ENCODE results near the gene SSPN.

The SSPN gene

GRCh38 chr12:26177283-26177682, 18.1 kb upstream of the SSPN start:
- TF ChIP-seq EZH2 (optimal IDR thresholded peaks at IDR 0.05; ENCODE audit: low read depth, low read length) (no peak), EZH2phosphoT487 (IDR thresholded peaks at IDR 0.05; ENCODE audit: low read length) (no peak), CTCF (IDR thresholded peaks at IDR 0.05; ENCODE audit: low read length) (no peak)
- Histone ChIP-seq H3K27ac (ENCODE audit: low read length) (no peak overlapping the region), H3K9me2 (replicated peaks; ENCODE audit: insufficient read depth, low read length) (no peaks in the 10 kb centered on the region), H3F3A (ENCODE audit: insufficient read depth, low read length) (no peaks in the 10 kb centered on the region), H3K79me2 (ENCODE audit: low read length) (no peaks in the 10 kb centered on the region), H3K4me1 (ENCODE audit: low read length) (no peaks in the 10 kb centered on the region), H3K36me3 (replicated peaks; ENCODE audit: insufficient read depth, low read length) (no peaks in the 10 kb centered on the region), H3K9ac (ENCODE audit: low read length) (no peak overlapping the region), H3K27me3 (replicated peaks; ENCODE audit: insufficient read depth, low read length) (no peaks in the 10 kb centered on the region), H3K4me3 (ENCODE audit: low read length) (no peak overlapping the region), H4K20me1 (ENCODE audit: insufficient read depth, low read length) (no peaks in the 10 kb centered on the region), H3K9me3 (replicated peaks; ENCODE audit: insufficient read depth, low read length) (no peaks in the 10 kb centered on the region), H3K4me2 (ENCODE audit: low read depth, low read length) (no peak overlapping the region), H2AFZ (ENCODE audit: low read length) (no peak overlapping the region)
- no peak for DNase-seq

- H3K36me3 ChIP-seq (replicated peaks; ENCODE audit: insufficient read depth, low read length): no peaks in the 10 kb centered on the region
- no peaks in the 10 kb centered on the region for H4K20me1 ChIP-seq (ENCODE audit: insufficient read depth, low read length)
- H3K4me2 ChIP-seq (ENCODE audit: low read depth, low read length): no peak overlapping the region
- no peaks in the 10 kb centered on the region for H3K9me2 ChIP-seq (replicated peaks; ENCODE audit: insufficient read depth, low read length)
- H3K27ac ChIP-seq (ENCODE audit: low read length): no peak overlapping the region
- H3K9ac ChIP-seq (ENCODE audit: low read length): no peak overlapping the region
- no peak for TF ChIP-seq EZH2 (optimal IDR thresholded peaks at IDR 0.05; ENCODE audit: low read depth, low read length)
- TF ChIP-seq CTCF (IDR thresholded peaks at IDR 0.05; ENCODE audit: low read length): no peak
- no peak for TF ChIP-seq EZH2phosphoT487 (IDR thresholded peaks at IDR 0.05; ENCODE audit: low read length)
- no peak overlapping the region for H3K4me3 ChIP-seq (ENCODE audit: low read length)
- no peak overlapping the region for H2AFZ ChIP-seq (ENCODE audit: low read length)
- no peaks in the 10 kb centered on the region for H3K27me3 ChIP-seq (replicated peaks; ENCODE audit: insufficient read depth, low read length)
- no peaks in the 10 kb centered on the region for H3F3A ChIP-seq (ENCODE audit: insufficient read depth, low read length)
- no peak for DNase-seq
- no peaks in the 10 kb centered on the region for H3K9me3 ChIP-seq (replicated peaks; ENCODE audit: insufficient read depth, low read length)
- no peaks in the 10 kb centered on the region for H3K4me1 ChIP-seq (ENCODE audit: low read length)
- no peaks in the 10 kb centered on the region for H3K79me2 ChIP-seq (ENCODE audit: low read length)
These were observed 15.5 kb upstream of the SSPN start for GRCh38 chr12:26179826-26180225.

- no peak overlapping the region for H3K9ac ChIP-seq (ENCODE audit: low read length)
- no peaks in the 10 kb centered on the region for H3K36me3 ChIP-seq (replicated peaks; ENCODE audit: insufficient read depth, low read length)
- no peaks in the 10 kb centered on the region for H3K4me1 ChIP-seq (ENCODE audit: low read length)
- H4K20me1 ChIP-seq (ENCODE audit: insufficient read depth, low read length): no peaks in the 10 kb centered on the region
- H3K4me2 ChIP-seq (ENCODE audit: low read depth, low read length): no peak overlapping the region
- H3F3A ChIP-seq (ENCODE audit: insufficient read depth, low read length): no peaks in the 10 kb centered on the region
- no peak overlapping the region for H2AFZ ChIP-seq (ENCODE audit: low read length)
- no peaks in the 10 kb centered on the region for H3K79me2 ChIP-seq (ENCODE audit: low read length)
- H3K27ac ChIP-seq (ENCODE audit: low read length): no peak overlapping the region
- DNase-seq: no peak
- no peaks in the 10 kb centered on the region for H3K27me3 ChIP-seq (replicated peaks; ENCODE audit: insufficient read depth, low read length)
- H3K9me3 ChIP-seq (replicated peaks; ENCODE audit: insufficient read depth, low read length): no peaks in the 10 kb centered on the region
- H3K4me3 ChIP-seq (ENCODE audit: low read length): no peak overlapping the region
- no peak for TF ChIP-seq CTCF (IDR thresholded peaks at IDR 0.05; ENCODE audit: low read length)
- H3K9me2 ChIP-seq (replicated peaks; ENCODE audit: insufficient read depth, low read length): no peaks in the 10 kb centered on the region
These were observed 13.0 kb upstream of the SSPN start for GRCh38 chr12:26182377-26182776.
